H9 (cell line): Measurements from ENCODE around the gene SHC4. TPM values are rescaled to one million over a fixed set of nuclear protein-coding genes. Genes with fewer than 3 reads are reported as not detected.

Experiments
- DNase-seq: peaks from one replicate; pipeline ENCODE4 v3.0.0-alpha.2; 2017
- H2AFZ ChIP-seq: one replicate; pipeline ENCODE4 v1.6.1; 2013; ENCODE audit warnings: mild to moderate bottlenecking, low read length, control low read depth, moderate library complexity
- H2AK5ac ChIP-seq: 2 replicates; pipeline ENCODE4 v1.6.1; 2013; ENCODE audit warnings: low read length, control low read depth, mixed read lengths; ENCODE audit not compliant: insufficient read length
- H2BK120ac ChIP-seq: one replicate; pipeline ENCODE4 v1.6.1; 2013; ENCODE audit warnings: low read depth, mild to moderate bottlenecking, low read length, control low read depth, inconsistent platforms; ENCODE audit not compliant: poor library complexity, severe bottlenecking
- H2BK12ac ChIP-seq: 2 replicates; pipeline ENCODE4 v1.6.1; 2013; ENCODE audit warnings: low read length, control low read depth, mixed read lengths, low read depth; ENCODE audit not compliant: insufficient read length
- H2BK15ac ChIP-seq: 2 replicates; pipeline ENCODE4 v1.6.1; 2013; ENCODE audit warnings: low read depth, low read length, control low read depth
- H2BK20ac ChIP-seq: one replicate; pipeline ENCODE4 v1.6.1; 2013; ENCODE audit warnings: low read depth, mild to moderate bottlenecking, low read length, control low read depth, inconsistent platforms; ENCODE audit not compliant: poor library complexity, severe bottlenecking
- H2BK5ac ChIP-seq: 2 replicates; pipeline ENCODE4 v1.6.1; 2013; ENCODE audit warnings: low read length, control low read depth, mixed read lengths; ENCODE audit not compliant: insufficient read length
- H3K14ac ChIP-seq: 2 replicates; pipeline ENCODE4 v1.6.1; 2013; ENCODE audit warnings: low read length, control low read depth; ENCODE audit not compliant: insufficient read depth
- H3K18ac ChIP-seq: 2 replicates; pipeline ENCODE4 v1.6.1; 2013; ENCODE audit warnings: low read depth, mild to moderate bottlenecking, mixed read lengths, low read length, control low read depth; ENCODE audit not compliant: insufficient read length
- H3K23ac ChIP-seq: 2 replicates; pipeline ENCODE4 v1.6.1; 2013; ENCODE audit warnings: low read length, control low read depth, mixed read lengths, low read depth; ENCODE audit not compliant: insufficient read length
- H3K23me2 ChIP-seq: 2 replicates; pipeline ENCODE4 v1.6.1; 2013; ENCODE audit warnings: low read depth, mild to moderate bottlenecking, mixed read lengths, low read length, control low read depth; ENCODE audit not compliant: insufficient read length, poor library complexity, severe bottlenecking
- H3K27ac ChIP-seq: 2 replicates; pipeline ENCODE4 v1.5.1; 2013; ENCODE audit warnings: low read length, control low read depth, mixed read lengths, low read depth; ENCODE audit not compliant: insufficient read length
- H3K27me3 ChIP-seq: 2 replicates; pipeline ENCODE4 v1.6.1; 2013; ENCODE audit warnings: low read length, control low read depth, inconsistent platforms; ENCODE audit not compliant: insufficient read depth
- H3K4ac ChIP-seq: 2 replicates; pipeline ENCODE4 v1.6.1; 2013; ENCODE audit warnings: low read depth, mild to moderate bottlenecking, control low read depth, inconsistent platforms, low read length, moderate library complexity
- H3K4me1 ChIP-seq: 2 replicates; pipeline ENCODE4 v1.6.1; 2013; ENCODE audit warnings: low read length, control low read depth, inconsistent platforms; ENCODE audit not compliant: insufficient read depth
- H3K4me2 ChIP-seq: 2 replicates; pipeline ENCODE4 v1.6.1; 2013; ENCODE audit warnings: low read length, control low read depth, mixed read lengths; ENCODE audit not compliant: insufficient read length, insufficient read depth
- H3K56ac ChIP-seq: 2 replicates; pipeline ENCODE4 v1.6.1; 2013; ENCODE audit warnings: low read depth, mild to moderate bottlenecking, mixed read lengths, low read length, control low read depth; ENCODE audit not compliant: insufficient read length
- H3K79me1 ChIP-seq: 2 replicates; pipeline ENCODE4 v1.6.1; 2013; ENCODE audit warnings: low read depth, mild to moderate bottlenecking, moderate library complexity, low read length, control low read depth, inconsistent platforms; ENCODE audit not compliant: insufficient read depth, poor library complexity, severe bottlenecking
- H3K79me2 ChIP-seq: 2 replicates; pipeline ENCODE4 v1.6.1; 2013; ENCODE audit warnings: low read length, control low read depth, inconsistent platforms; ENCODE audit not compliant: insufficient read depth
- H3K9ac ChIP-seq: 2 replicates; pipeline ENCODE4 v1.6.1; 2013; ENCODE audit warnings: low read length, control low read depth, mixed read lengths; ENCODE audit not compliant: insufficient read length; ENCODE audit errors: extremely low read depth
- H3K9me3 ChIP-seq: one replicate; pipeline ENCODE4 v1.6.1; 2013; ENCODE audit warnings: low read depth, low read length, inconsistent platforms; ENCODE audit not compliant: control insufficient read depth
- H3T11ph ChIP-seq: one replicate; pipeline ENCODE4 v1.6.1; 2013; ENCODE audit warnings: mild to moderate bottlenecking, low read length, control low read depth, inconsistent platforms
- H4K20me1 ChIP-seq: one replicate; pipeline ENCODE4 v1.6.1; 2013; ENCODE audit not compliant: control insufficient read depth, insufficient read length, insufficient read depth
- H4K5ac ChIP-seq: 2 replicates; pipeline ENCODE4 v1.6.1; 2013; ENCODE audit warnings: low read depth, mild to moderate bottlenecking, mixed read lengths, low read length, control low read depth; ENCODE audit not compliant: insufficient read length
- H4K8ac ChIP-seq: replicated peaks from 2 replicates; pipeline ENCODE4 v1.6.1; 2013; ENCODE audit warnings: low read length, control low read depth, mixed read lengths, low read depth; ENCODE audit not compliant: insufficient read length
- H4K91ac ChIP-seq: 2 replicates; pipeline ENCODE4 v1.6.1; 2013; ENCODE audit warnings: low read depth, mild to moderate bottlenecking, moderate library complexity, mixed read lengths, low read length, control low read depth; ENCODE audit not compliant: insufficient read length
- H3K27ac Mint-ChIP-seq, 3 experiments: 2 replicates in 2 of 3; 3 replicates in 1 of 3; pipeline ENCODE4 v1.8.0; 2020 to 2021; ENCODE audit warnings: mixed read lengths in 3 of 3, mild to moderate bottlenecking in 1 of 3, moderate library complexity in 1 of 3
- H3K27me3 Mint-ChIP-seq: 2 replicates; pipeline ENCODE4 v1.8.0; 2021; ENCODE audit warnings: low read depth, mild to moderate bottlenecking, moderate library complexity, mixed read lengths
- H3K36me3 Mint-ChIP-seq, 3 experiments: 2 replicates in 2 of 3; 3 replicates in 1 of 3; pipeline ENCODE4 v1.8.0; 2020 to 2021; ENCODE audit warnings: low read depth in 3 of 3, mixed read lengths in 3 of 3; ENCODE audit not compliant: insufficient read depth in 1 of 3
- H3K4me1 Mint-ChIP-seq, 2 experiments: 2 replicates each; pipeline ENCODE4 v1.8.0; 2020; ENCODE audit warnings: mixed read lengths in 2 of 2
- H3K4me3 Mint-ChIP-seq, 2 experiments: 2 replicates in 1 of 2; 3 replicates in 1 of 2; pipeline ENCODE4 v1.8.0; 2020 to 2021; ENCODE audit warnings: mild to moderate bottlenecking in 2 of 2, mixed read lengths in 2 of 2, moderate library complexity in 1 of 2
- H3K9me3 Mint-ChIP-seq, 2 experiments: 2 replicates in 1 of 2; 3 replicates in 1 of 2; pipeline ENCODE4 v1.8.0; 2020; ENCODE audit warnings: mild to moderate bottlenecking in 2 of 2, mixed read lengths in 2 of 2, moderate library complexity in 1 of 2
- CTCF ChIP-seq: fragments of 200-600 bp; sonication (generic); conservative IDR thresholded peaks from 3 replicates; pipeline ENCODE4 v1.8.0; 2021; ENCODE audit warnings: antibody characterized with exemption, mild to moderate bottlenecking
- WGBS: extraction: QIAGEN DNeasy Blood & Tissue Kit; methylation state at CpG from one replicate; pipeline ENCODE4 v1.1.7; 2013; ENCODE audit warnings: missing lambda C conversion rate, low lambda C conversion rate, mixed read lengths; ENCODE audit not compliant: insufficient read length; ENCODE audit errors: extremely low coverage; 5-methylcytosine and 5-hydroxymethylcytosine counted together
- total RNA-seq: library from RNA; stranded (reverse); gene quantifications from 2 replicates; pipeline ENCODE4 v1.2.1, GENCODE V29; 2021

The SHC4 gene
- total RNA-seq, 1 experiment from 2014 or later = 0.26 TPM

GRCh38 chr15:48922046-48922445 lies 41.7 kb downstream of the SHC4 start:
- no peak for TF ChIP-seq CTCF
- Histone ChIP-seq H2BK15ac (no peak overlapping the region), H4K20me1 (no peaks in the 10 kb centered on the region), H3K14ac (no peak overlapping the region), H2AK5ac (no peak overlapping the region), H4K8ac (no peak overlapping the region), H3K4me1 (no peaks in the 10 kb centered on the region), H3K23me2 (no peaks in the 10 kb centered on the region), H3K4ac (no peak overlapping the region), H3K9ac (no peak overlapping the region), H2AFZ (no peak overlapping the region), H2BK5ac (no peak overlapping the region), H3K18ac (no peak overlapping the region), H3T11ph (no peak overlapping the region), H3K27me3 (no peaks in the 10 kb centered on the region), H2BK120ac (no peak overlapping the region), H3K4me2 (no peak overlapping the region), H3K9me3 (no peaks in the 10 kb centered on the region), H2BK20ac (no peak overlapping the region), H4K5ac (no peak overlapping the region), H3K79me1 (no peaks in the 10 kb centered on the region), H3K27ac (no peak overlapping the region), H4K91ac (no peak overlapping the region), H2BK12ac (no peak overlapping the region), H3K23ac (no peak overlapping the region), H3K56ac (no peak overlapping the region), H3K79me2 (no peaks in the 10 kb centered on the region)
- no peaks in the 10 kb centered on the region for H3K9me3 Mint-ChIP-seq
- no peaks in the 10 kb centered on the region for H3K36me3 Mint-ChIP-seq
- no peak for DNase-seq
- no peak overlapping the region for H3K4me3 Mint-ChIP-seq
- H3K27me3 Mint-ChIP-seq = no peaks in the 10 kb centered on the region; the same call in 1 of the 2 replicates
- no peak overlapping the region for H3K27ac Mint-ChIP-seq
- H3K4me1 Mint-ChIP-seq = no peaks in the 10 kb centered on the region; a peak in 1 of 4 replicates
- no CpG with 5 or more reads among the region's 2 CpGs for WGBS
